HG03354 (cell line): ENCODE measurements around the gene CCDC146.
A peak's percentile ranks its signal among the peaks of the same experiment; 100 is the strongest.
"Not testable (repeated sequence)": the region's sequence is repeated elsewhere in the genome, so short reads cannot be mapped to it uniquely, and the experiment has no call there.

Source experiments
- ATAC-seq: cut with Tn5 transposase; IDR thresholded peaks from one replicate; pipeline ENCODE4 v1.9.1; 2021; ENCODE audit warnings: mild to moderate bottlenecking; ENCODE audit not compliant: unreplicated experiment, poor library complexity, severe bottlenecking

The CCDC146 gene

GRCh38 chr7:77121860-77122681, at the start of gene CCDC146:
Gene CCDC146, plus strand, starts transcription at chr7:77122615. Its CDS starts 45,054 bp downstream, at chr7:77167669.
- ATAC-seq: peak; percentile 98

- not testable (repeated sequence) for ATAC-seq
Observed at GRCh38 chr7:77074786-77075396, 47.5 kb upstream of the CCDC146 start.

- not testable (repeated sequence) for ATAC-seq
Observed at GRCh38 chr7:77077060-77077459, 45.4 kb upstream of the CCDC146 start.

- not testable (repeated sequence) for ATAC-seq
Observed at GRCh38 chr7:77079112-77079511, 43.3 kb upstream of the CCDC146 start.

GRCh38 chr7:77079624-77080023, 42.8 kb upstream of the CCDC146 start:
- ATAC-seq: not testable (repeated sequence)

GRCh38 chr7:77080236-77080635, 42.2 kb upstream of the CCDC146 start:
- not testable (repeated sequence) for ATAC-seq

- ATAC-seq: not testable (repeated sequence)
Observed at GRCh38 chr7:77082192-77082591, 40.2 kb upstream of the CCDC146 start.

GRCh38 chr7:77092301-77092700, 30.1 kb upstream of the CCDC146 start:
- ATAC-seq: not testable (repeated sequence)

GRCh38 chr7:77100501-77100900, 21.9 kb upstream of the CCDC146 start:
- ATAC-seq: peak; percentile 44

- ATAC-seq: not testable (repeated sequence)
Observed at GRCh38 chr7:77101187-77101586, 21.2 kb upstream of the CCDC146 start.

- not testable (repeated sequence) for ATAC-seq
Observed at GRCh38 chr7:77102671-77103070, 19.7 kb upstream of the CCDC146 start.

- not testable (repeated sequence) for ATAC-seq
Observed at GRCh38 chr7:77105904-77106303, 16.5 kb upstream of the CCDC146 start.

- ATAC-seq: not testable (repeated sequence)
Observed at GRCh38 chr7:77107659-77108058, 14.8 kb upstream of the CCDC146 start.

GRCh38 chr7:77108362-77108761, 14.1 kb upstream of the CCDC146 start:
- ATAC-seq: not testable (repeated sequence)

- peak; percentile 53 for ATAC-seq
Observed at GRCh38 chr7:77112719-77113306, 9.6 kb upstream of the CCDC146 start.

GRCh38 chr7:77125486-77125885, 3.1 kb downstream of the CCDC146 start:
- not testable (repeated sequence) for ATAC-seq

- not testable (repeated sequence) for ATAC-seq
Observed at GRCh38 chr7:77127009-77127408, 4.6 kb downstream of the CCDC146 start.

- ATAC-seq: peak; percentile 78
Observed at GRCh38 chr7:77128582-77129410, 6.4 kb downstream of the CCDC146 start.

GRCh38 chr7:77131781-77132180, 9.4 kb downstream of the CCDC146 start:
- ATAC-seq: not testable (repeated sequence)

GRCh38 chr7:77138668-77139067, 16.3 kb downstream of the CCDC146 start:
- ATAC-seq: not testable (repeated sequence)
